SK-N-SH (cell line): ENCODE measurements around the gene PRPF18.

Experiments
- FOXJ3 ChIP-seq: sonication (generic); formaldehyde crosslinking; IDR thresholded peaks from 2 replicates; pipeline ENCODE4 v1.5.1; 2020; ENCODE audit warnings: mild to moderate bottlenecking, missing genetic modification reagents
- TCF12 ChIP-seq: IDR thresholded peaks from 2 replicates; pipeline ENCODE4 v1.4.0; 2012

DNA sequence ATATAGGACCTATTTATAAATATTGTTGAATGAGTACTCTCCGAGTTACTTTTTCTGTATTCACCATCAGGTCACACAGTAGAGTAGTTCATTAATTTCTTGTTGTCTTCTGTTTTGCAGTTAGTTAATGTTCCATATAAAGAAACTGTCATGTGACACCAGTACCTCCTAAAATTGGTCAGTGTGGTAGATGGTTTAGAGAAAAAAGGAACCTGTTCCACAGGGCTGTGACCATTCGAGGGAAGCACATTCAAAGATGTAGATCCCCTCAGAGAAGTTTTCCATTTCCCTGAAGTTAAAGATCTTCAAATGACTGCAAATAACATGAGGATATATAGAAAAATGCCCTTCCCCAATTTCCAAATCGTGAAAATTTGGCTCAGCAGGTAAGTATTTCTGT is 45.7 kb downstream of the PRPF18 start:
- TF ChIP-seq FOXJ3 (CRISPR knock-in tag): no peak
- no peak for TF ChIP-seq TCF12
